ENCODE measurements around the gene C7orf57.
"Not testable (repeated sequence)": the region's sequence is repeated elsewhere in the genome, so short reads cannot be mapped to it uniquely, and the experiment has no call there.

Gene C7orf57

DNA sequence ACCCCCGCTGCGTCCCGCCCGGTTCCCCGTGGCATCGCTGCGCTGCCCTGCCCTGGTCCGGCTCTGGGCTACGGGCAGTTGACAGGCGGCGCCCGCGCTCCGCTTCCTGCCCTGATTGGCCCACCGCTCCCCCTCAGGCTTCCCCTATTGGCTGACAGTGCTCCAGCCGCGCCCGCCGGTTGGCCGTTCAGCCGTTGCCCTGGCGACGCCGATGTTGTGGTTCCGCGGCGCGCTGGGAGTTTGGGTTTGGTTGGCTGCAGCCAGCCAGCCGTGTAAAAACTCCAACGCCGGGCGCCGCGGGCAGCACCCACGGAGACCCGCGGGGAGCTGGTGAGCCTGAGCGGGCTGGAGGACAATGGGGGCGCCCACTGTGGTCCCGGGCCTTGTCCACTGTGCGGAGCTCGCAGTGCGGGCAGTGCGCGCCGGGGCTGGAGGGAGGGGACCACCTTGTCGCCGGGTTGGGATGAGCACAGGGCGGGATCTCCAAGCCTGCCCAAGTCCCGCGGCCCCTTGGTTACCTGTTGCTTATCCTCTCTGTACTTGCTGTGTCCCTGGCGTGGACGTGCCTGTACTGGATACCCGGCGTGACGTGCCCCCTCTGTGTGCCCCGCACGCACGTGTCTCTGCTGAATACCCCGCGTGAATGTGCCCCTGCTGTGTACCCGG lies at the start of gene C7orf57:
C7orf57 (plus strand) TSS at position 243 of the 666 bp plus-strand sequence. CDS start 766 bp downstream, outside the sequence.
- peak; percentile 70 for DNase-seq
- peak; percentile 98 for ATAC-seq (replicated peaks)
- peaks cover 37 to 58% of the 10 kb centered on the region in 2 donors for H3K27me3 Mint-ChIP-seq
- H3K4me1 Mint-ChIP-seq: peaks cover 7% of the 10 kb centered on the region in 2 donors
- H3K36me3 Mint-ChIP-seq: no peaks in the 10 kb centered on the region
- peak within 1 kb of the TSS; percentile 84 for H3K27ac Mint-ChIP-seq
- H3K4me3 Mint-ChIP-seq: peak within 1 kb of the TSS; percentile 74 to 81
- peaks cover 0 to 1% of the 10 kb centered on the region in 2 donors for H3K9me3 Mint-ChIP-seq

DNA sequence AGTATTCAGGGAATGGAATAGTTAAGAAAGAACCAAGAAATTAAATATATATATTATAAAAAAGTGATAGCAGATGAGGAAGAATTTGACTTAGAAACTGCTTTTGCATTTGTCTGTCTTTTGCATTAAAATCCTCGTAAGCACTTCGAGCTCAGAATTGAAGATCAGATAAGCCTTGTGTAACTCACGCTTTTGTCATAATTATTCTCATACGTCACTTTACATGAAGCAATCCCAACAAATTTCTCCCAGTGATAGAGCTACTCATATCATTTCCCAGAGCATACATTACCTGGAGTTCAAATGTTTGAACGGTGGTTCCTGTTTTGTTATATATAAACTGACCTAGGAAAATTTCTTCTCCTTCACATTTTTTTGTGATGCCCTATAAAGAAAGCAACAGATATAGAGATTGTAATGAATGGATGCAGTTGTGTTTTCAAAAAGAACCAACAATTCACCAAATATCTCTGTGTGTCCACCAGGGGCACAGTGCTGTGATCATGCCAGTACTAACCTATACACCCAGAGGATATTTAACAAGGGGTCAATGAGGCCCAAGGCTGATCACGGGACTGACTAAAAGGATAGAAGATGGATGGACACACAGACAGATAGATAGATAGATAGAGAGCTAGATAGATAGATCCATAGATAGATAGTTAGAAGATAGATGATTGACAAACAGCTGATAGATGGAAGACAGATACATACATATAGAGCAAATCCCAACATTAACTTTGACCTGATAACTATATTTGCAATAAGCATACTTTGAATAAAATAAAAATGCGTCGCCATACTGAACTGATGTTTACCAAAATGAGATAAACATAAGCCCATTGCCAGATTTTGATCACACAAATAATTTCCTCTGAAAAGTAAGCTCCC lies 46.6 kb upstream of the C7orf57 start:
- Mint-ChIP-seq H3K27me3 (no peaks in the 10 kb centered on the region), H3K36me3 (no peaks in the 10 kb centered on the region), H3K4me1 (peaks cover 10 to 15% of the 10 kb centered on the region in 2 donors), H3K9me3 (no peaks in the 10 kb centered on the region), H3K27ac (no peak overlapping the region), H3K4me3 (no peak overlapping the region)
- ATAC-seq (replicated peaks) (no peak), DNase-seq (no peak)

GRCh38 chr7:47989607-47990400 lies 45.5 kb upstream of the C7orf57 start:
- not testable (repeated sequence) for H3K9me3 Mint-ChIP-seq; H3K27ac Mint-ChIP-seq; ATAC-seq (replicated peaks); H3K27me3 Mint-ChIP-seq; H3K4me3 Mint-ChIP-seq; DNase-seq; H3K36me3 Mint-ChIP-seq
- peaks cover 10 to 15% of the 10 kb centered on the region in 2 donors for H3K4me1 Mint-ChIP-seq

- H3K36me3 Mint-ChIP-seq: no peaks in the 10 kb centered on the region
- H3K27me3 Mint-ChIP-seq: no peaks in the 10 kb centered on the region
- no peak for DNase-seq
- no peak overlapping the region for H3K4me3 Mint-ChIP-seq
- H3K4me1 Mint-ChIP-seq: peaks cover 10 to 15% of the 10 kb centered on the region in 2 donors
- H3K9me3 Mint-ChIP-seq: peaks cover 4 to 7% of the 10 kb centered on the region in 2 donors
- no peak overlapping the region for H3K27ac Mint-ChIP-seq
- no peak for ATAC-seq (replicated peaks)
Measured at GRCh38 chr7:47990592-47990991, 44.8 kb upstream of the C7orf57 start.

DNA sequence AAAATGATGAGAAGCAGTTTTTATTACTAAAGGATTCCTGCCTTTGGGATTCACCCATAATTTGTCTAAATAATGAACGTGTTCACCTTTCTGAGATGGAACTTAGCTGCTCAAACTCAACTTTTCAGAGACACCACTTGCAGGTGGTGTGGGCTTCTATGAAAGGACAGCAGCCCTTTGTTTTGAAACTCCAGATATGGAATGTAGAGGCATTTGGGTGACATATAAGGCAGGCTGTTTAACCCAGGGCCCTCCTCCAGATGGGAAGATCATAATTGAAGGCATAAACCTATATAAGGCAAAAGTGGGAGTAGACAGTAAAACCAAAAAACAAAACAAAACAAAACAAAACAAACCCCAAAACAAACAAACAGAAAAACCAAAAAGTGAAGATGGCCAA lies 44.1 kb upstream of the C7orf57 start:
- H3K36me3 Mint-ChIP-seq: no peaks in the 10 kb centered on the region
- no peaks in the 10 kb centered on the region for H3K27me3 Mint-ChIP-seq
- peaks cover 10 to 15% of the 10 kb centered on the region in 2 donors for H3K4me1 Mint-ChIP-seq
- H3K4me3 Mint-ChIP-seq: peak overlapping the region; percentile 96 to 97
- H3K27ac Mint-ChIP-seq: peak overlapping the region; percentile 86
- peaks cover 4 to 7% of the 10 kb centered on the region in 2 donors for H3K9me3 Mint-ChIP-seq
- ATAC-seq (replicated peaks): no peak
- DNase-seq: no peak

- no peaks in the 10 kb centered on the region for H3K27me3 Mint-ChIP-seq
- peak; percentile 99 for ATAC-seq (replicated peaks)
Measured at GRCh38 chr7:47991741-47992311, 43.5 kb upstream of the C7orf57 start.

DNA sequence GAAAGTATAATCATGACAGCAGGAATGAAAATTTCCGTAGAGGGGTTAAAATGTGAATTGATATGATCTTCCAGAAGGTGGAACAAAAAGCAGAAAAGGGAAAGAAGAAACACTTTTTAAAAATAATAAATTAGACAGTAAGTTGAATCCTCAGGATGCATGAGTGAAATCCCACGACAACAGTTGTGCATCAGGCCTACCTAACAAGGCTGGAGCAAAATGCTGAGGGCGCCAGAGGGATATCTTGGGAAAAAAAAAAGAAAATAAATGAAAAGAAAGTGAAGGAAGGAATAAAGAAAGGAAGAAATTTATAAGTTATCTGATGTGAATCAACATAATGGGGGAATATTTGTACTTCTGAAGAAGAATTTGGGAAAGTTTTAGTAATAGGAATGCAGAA lies 42.9 kb upstream of the C7orf57 start:
- ATAC-seq (replicated peaks) (no peak), DNase-seq (no peak)
- peak overlapping the region; percentile 86 for H3K27ac Mint-ChIP-seq
- no peaks in the 10 kb centered on the region for H3K27me3 Mint-ChIP-seq
- H3K4me3 Mint-ChIP-seq: peak overlapping the region; percentile 96 to 97
- peaks cover 10 to 15% of the 10 kb centered on the region in 2 donors for H3K4me1 Mint-ChIP-seq
- H3K36me3 Mint-ChIP-seq: no peaks in the 10 kb centered on the region
- H3K9me3 Mint-ChIP-seq: peaks cover 4 to 7% of the 10 kb centered on the region in 2 donors

More at GRCh38 chr7:47991741-47992311, 43.5 kb upstream of the C7orf57 start:
- peak; percentile 79 for DNase-seq
- peak overlapping the region; percentile 96 to 97 for H3K4me3 Mint-ChIP-seq
- peaks cover 10 to 15% of the 10 kb centered on the region in 2 donors for H3K4me1 Mint-ChIP-seq
- peaks cover 4 to 7% of the 10 kb centered on the region in 2 donors for H3K9me3 Mint-ChIP-seq
- H3K36me3 Mint-ChIP-seq: no peaks in the 10 kb centered on the region
- H3K27ac Mint-ChIP-seq: peak overlapping the region; percentile 86

DNA sequence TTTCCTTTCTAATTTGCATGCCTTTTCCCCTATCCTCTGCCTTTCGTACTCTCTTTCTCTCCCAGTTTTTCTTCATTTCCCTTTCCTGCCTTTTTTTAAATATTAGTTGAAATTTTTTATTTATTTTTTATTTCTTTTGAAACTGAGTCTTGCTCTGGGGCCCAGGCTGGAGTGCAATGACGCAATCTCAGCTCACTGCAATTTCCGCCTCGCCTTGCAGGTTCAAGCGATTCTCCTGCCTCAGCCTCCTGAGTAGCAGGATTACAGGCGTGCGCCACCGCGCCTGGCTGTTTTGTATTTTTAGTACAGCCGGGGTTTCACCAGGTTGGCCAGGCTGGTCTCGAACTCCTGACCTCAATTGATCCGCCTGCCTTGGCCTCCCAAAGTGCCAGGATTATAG lies 35.9 kb upstream of the C7orf57 start:
- Mint-ChIP-seq H3K9me3 (peaks cover 7 to 12% of the 10 kb centered on the region in 2 donors), H3K27ac (no peak overlapping the region), H3K27me3 (peaks cover 6 to 11% of the 10 kb centered on the region in 2 donors), H3K4me3 (no peak overlapping the region), H3K4me1 (peaks cover 5% of the 10 kb centered on the region in 2 donors), H3K36me3 (peaks cover 0 to 2% of the 10 kb centered on the region in 2 donors)
- DNase-seq: no peak
- ATAC-seq (replicated peaks): no peak

DNA sequence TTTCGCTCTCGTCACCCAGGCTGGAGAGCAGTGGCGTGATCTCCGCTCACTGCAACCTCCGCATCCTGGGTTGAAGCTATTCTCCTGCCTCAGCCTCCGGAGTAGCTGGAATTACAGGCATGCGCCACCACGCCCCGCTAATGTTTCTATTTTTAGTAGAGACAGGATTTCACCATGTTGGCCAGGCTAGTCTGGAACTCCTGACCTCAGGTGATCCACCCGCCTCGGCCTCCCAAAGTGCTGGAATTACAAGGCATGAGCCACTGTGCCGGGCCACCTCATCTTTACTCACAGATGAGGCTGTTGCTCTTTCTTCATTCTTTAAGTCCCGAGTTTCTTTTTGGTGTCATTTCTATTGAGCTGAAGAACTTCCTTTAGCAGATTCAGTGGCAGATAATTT lies 35.2 kb upstream of the C7orf57 start:
- not testable (repeated sequence) for DNase-seq; H3K4me3 Mint-ChIP-seq; H3K36me3 Mint-ChIP-seq; H3K27ac Mint-ChIP-seq; H3K9me3 Mint-ChIP-seq; ATAC-seq (replicated peaks)
- H3K27me3 Mint-ChIP-seq: peaks cover 6 to 11% of the 10 kb centered on the region in 2 donors
- peaks cover 10 to 12% of the 10 kb centered on the region in 2 donors for H3K4me1 Mint-ChIP-seq

DNA sequence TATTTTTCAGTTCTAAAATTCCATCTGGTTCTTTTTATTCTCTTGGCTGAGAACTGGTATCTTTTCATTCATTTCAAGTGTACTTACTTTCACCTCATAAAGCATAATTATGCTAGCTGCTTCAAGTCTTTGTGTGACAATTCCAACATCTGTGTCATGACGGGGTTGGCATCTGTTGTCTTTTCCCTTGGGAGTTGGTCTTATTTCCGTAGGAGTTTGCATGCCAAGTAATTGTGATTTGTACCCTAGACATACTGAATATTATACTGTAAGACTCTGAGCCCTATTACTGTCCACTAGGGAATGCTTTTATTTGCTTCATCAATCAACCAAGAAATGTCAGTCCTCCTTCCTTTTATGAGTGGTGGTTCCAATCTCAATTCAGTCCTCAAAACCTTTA lies 31.3 kb upstream of the C7orf57 start:
- Mint-ChIP-seq H3K27ac (no peak overlapping the region), H3K9me3 (peaks cover 0 to 8% of the 10 kb centered on the region in 2 donors), H3K27me3 (peaks cover 10 to 11% of the 10 kb centered on the region in 2 donors), H3K4me1 (peaks cover 11 to 12% of the 10 kb centered on the region in 2 donors), H3K36me3 (peaks cover 0 to 2% of the 10 kb centered on the region in 2 donors), H3K4me3 (no peak overlapping the region)
- DNase-seq (no peak), ATAC-seq (replicated peaks) (peak; percentile 14 to 31)

DNA sequence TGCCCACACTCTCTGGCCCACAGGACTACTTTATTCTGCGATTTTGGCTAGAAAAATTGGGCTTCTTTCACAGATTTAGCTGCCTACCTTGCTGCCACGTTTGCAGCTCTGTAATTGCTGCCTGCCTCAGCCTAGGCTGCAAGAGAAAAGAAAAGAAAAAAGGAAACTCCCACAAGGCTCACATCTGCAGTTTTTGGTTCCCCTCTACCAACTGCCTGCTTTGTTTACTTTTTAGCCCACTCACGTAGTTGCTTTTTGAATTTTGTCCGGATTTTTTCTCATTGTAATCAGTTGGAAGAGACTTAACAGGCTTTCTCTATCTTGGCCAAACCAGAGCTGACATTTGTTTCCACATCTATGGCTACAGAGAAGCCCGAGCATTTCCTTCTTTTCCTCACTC lies 30.7 kb upstream of the C7orf57 start:
- DNase-seq (no peak), ATAC-seq (replicated peaks) (peak in 1 of 2 donors; percentile 51)
- peaks cover 10 to 11% of the 10 kb centered on the region in 2 donors for H3K27me3 Mint-ChIP-seq
- peaks cover 0 to 2% of the 10 kb centered on the region in 2 donors for H3K36me3 Mint-ChIP-seq
- no peak overlapping the region for H3K27ac Mint-ChIP-seq
- peaks cover 11 to 12% of the 10 kb centered on the region in 2 donors for H3K4me1 Mint-ChIP-seq
- H3K9me3 Mint-ChIP-seq: peaks cover 0 to 8% of the 10 kb centered on the region in 2 donors
- H3K4me3 Mint-ChIP-seq: peak overlapping the region in 1 of 2 donors; percentile 37

DNA sequence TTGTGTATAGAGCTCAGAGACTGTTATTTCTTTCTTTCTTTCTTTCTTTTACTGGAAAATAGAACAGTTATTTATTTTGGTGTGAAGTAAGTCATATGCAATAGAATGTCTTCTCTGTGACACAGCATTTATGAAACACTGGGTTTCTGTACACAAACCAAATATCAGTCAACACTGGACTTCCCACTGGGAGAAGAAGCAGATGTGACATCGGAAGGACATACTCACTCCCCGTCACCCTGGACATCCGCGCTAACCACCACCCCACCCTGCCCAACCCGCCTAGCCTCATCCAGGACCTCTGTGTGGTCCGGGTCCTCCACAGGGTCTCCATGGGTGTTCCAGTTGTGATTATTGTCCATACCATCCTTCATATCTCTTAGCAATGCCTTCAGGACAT lies 28.5 kb upstream of the C7orf57 start:
- ATAC-seq (replicated peaks) (no peak), DNase-seq (no peak)
- Mint-ChIP-seq H3K36me3 (peaks cover 0 to 2% of the 10 kb centered on the region in 2 donors), H3K4me1 (peaks cover 24 to 26% of the 10 kb centered on the region in 2 donors), H3K9me3 (peaks cover 0 to 6% of the 10 kb centered on the region in 2 donors), H3K4me3 (no peak overlapping the region), H3K27ac (no peak overlapping the region), H3K27me3 (peaks cover 5 to 10% of the 10 kb centered on the region in 2 donors)

GRCh38 chr7:48009257-48009656 lies 26.1 kb upstream of the C7orf57 start:
- Mint-ChIP-seq H3K27ac (no peak overlapping the region), H3K4me1 (peaks cover 20 to 23% of the 10 kb centered on the region in 2 donors), H3K27me3 (peaks cover 0 to 4% of the 10 kb centered on the region in 2 donors), H3K36me3 (no peaks in the 10 kb centered on the region), H3K9me3 (no peaks in the 10 kb centered on the region), H3K4me3 (no peak overlapping the region)
- DNase-seq (no peak), ATAC-seq (replicated peaks) (no peak)
